ENCODE measurements around the gene RET.

Gene RET

DNA sequence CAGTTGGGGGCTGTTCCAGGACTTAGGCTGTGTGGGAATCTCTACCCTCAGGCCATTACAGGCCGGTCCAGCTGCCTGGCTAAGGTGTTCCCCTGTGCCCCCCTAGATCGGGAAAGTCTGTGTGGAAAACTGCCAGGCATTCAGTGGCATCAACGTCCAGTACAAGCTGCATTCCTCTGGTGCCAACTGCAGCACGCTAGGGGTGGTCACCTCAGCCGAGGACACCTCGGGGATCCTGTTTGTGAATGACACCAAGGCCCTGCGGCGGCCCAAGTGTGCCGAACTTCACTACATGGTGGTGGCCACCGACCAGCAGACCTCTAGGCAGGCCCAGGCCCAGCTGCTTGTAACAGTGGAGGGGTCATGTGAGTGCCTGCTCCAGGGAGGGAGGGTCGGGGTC, 34.2 kb downstream of the RET start:
- no peak for DNase-seq

DNA sequence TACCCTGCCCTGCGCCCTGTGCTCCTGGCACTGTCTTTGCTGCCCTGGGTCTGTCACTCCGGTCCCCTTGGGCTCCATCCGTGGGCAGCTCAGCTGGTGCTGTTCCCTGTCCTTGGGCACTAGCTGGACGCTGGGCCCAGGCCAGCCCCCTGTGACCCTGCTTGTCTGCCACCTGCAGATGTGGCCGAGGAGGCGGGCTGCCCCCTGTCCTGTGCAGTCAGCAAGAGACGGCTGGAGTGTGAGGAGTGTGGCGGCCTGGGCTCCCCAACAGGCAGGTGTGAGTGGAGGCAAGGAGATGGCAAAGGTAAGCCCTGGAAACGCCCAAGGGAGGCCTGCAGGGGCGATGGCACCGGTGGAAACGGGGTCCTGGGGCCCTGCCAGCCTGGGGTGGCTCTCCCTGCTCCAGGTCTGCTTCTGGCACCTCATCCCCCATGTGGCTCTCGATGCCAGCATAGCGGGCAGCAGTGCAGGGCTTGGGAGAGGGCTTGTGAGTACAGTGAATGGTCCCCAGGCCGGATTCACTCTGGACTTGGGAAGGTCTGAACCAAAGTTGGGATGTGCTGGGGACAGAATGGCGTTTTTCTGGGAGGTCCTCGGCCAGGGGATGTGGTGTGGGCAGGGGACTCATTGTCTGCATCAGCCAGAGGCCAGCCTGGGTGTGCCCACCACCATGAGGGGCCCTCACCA, 35.2 kb downstream of the RET start:
- DNase-seq = no peak

DNA sequence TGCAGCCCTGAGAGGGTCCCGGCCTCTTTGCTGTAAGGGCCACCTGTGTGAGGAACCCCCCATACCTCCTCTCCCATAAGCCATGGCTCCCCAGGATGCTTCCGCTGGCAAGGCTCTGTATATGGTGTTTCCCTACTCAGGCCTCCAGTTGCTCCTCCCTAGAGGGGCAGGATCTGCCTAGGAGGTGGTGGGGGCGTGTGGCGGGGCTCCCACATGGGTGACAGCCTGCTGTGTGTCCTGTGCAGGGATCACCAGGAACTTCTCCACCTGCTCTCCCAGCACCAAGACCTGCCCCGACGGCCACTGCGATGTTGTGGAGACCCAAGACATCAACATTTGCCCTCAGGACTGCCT, 35.7 kb downstream of the RET start:
- DNase-seq = no peak

DNA sequence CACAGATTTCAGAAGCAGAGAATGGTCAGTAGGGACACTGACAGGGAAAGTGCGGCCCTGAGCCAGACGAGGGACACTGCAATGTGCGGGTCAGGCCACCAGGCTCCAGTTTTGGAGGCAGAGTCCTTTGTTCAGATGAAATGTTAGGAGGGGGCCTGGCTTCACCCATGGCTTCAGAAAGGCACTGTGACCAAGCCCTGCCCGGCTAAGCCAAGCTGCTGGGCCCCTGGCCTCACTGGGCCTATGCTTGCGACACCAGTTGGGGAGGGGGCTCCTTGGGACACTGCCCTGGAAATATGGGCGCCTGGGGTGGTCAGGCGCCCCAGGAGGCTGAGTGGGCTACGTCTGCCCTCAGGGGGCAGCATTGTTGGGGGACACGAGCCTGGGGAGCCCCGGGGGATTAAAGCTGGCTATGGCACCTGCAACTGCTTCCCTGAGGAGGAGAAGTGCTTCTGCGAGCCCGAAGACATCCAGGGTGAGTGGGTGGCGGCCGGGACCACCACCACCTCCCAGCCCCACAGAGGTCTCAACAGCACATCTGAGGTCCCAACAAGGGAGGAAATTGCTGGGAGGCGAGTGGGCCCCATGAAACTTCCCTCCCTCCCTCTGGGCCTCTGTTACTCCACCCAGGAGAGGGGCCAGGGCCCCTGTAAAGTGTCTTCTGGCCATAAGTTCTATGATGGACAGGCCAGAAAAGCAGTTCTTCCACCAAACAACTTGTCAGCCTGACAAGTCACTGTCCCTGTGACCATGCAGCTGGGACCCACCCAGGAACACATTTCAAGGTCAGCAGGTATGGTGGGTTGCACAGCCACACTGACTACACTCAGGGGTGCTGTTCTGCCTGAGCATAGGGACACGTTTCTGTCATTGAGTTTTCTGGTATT, 36.6 kb downstream of the RET start:
- DNase-seq = no peak

DNA sequence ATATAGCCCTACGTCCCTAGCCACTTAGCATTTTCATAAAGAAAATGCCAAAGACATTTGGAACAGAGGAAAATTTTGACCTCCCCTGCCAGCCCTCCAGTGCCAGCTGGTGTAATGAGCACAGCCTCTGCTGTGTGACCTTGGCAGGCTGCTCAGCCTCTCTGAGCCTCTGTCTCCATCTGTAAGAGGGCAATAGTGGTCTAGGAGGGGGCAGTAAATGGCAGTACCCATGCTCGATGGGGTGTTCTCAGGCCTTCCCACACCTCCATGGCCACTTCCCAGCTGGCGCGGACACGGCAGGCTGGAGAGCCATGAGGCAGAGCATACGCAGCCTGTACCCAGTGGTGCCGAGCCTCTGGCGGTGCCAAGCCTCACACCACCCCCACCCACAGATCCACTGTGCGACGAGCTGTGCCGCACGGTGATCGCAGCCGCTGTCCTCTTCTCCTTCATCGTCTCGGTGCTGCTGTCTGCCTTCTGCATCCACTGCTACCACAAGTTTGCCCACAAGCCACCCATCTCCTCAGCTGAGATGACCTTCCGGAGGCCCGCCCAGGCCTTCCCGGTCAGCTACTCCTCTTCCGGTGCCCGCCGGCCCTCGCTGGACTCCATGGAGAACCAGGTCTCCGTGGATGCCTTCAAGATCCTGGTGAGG, 37.3 kb downstream of the RET start:
- DNase-seq = no peak

DNA sequence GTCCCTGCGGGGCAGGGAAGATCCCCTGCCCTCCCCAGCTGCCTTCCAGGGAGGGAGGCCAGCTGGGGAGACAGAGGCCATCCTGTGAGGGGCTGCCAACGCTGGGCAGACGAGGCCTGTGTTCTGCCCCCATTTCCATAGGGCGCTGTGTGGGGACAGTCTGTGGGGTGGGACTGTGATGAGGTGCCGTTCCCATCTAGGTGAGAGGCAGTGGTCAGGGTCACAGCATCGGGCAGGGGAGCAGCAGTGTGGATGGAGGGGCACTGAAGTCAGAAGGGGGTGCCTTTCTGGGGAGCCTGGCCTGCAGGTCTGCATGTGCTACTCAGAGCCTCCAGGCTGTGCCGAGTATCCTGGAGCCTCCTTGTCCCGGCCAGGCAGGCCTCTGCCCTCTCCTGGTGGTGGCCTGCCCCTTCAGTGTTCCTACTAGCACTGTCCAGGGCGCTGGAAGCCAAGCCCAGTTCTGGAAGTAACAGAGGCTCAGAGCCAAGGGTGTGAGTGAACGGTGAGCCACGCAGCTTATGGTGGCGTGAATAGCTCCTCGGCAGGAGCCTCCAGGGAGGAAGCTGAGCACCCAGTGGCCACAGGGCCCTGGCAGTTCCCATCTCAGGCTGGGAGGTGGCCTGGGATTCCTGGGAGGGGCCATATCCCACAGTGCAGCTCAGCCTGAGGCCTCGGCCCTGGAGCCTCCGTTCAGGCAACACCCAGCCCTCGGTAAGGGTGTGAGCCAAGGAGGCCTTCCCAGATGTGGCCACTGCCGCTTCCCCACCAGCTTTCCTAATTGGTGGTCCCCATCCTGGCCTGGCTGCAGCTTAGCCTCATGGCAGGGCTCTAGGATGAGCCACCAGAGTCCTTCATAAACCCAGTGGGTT, 38.1 kb downstream of the RET start:
- DNase-seq = no peak

DNA sequence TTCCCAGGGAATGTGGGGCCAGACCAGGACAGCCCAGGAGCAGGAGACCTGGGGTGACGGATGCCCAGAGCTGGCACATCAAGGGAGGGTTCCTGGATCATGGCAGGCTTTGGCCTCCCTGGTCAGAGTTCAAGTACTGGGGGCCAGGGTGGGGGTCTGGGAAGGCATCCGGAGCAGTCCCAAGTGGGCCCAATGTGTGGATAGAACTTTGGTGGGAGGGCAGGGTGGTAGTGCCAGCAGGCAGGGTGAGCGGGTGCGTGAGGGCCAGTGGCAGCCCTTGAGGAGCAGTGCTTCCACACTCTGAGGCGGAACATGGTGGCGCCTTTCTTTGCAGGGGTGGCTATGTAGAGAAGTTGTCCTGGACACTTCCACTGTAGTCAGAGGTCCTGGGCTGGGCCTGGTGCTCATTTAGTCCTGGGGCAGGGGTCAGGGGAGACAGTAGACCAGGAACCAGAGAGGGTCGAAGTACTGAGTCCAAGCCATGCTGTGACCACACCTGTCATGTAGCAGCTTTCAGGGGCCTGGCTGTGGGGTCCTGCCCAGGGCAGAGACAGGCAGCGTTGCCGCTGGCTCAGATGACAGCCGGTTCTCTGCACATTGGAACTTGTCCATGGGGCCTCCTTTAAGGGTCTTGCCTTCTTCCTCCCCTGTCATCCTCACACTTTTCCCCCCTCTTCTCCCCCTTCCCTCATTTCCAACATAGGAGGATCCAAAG, 39.2 kb downstream of the RET start:
- no peak for DNase-seq

DNA sequence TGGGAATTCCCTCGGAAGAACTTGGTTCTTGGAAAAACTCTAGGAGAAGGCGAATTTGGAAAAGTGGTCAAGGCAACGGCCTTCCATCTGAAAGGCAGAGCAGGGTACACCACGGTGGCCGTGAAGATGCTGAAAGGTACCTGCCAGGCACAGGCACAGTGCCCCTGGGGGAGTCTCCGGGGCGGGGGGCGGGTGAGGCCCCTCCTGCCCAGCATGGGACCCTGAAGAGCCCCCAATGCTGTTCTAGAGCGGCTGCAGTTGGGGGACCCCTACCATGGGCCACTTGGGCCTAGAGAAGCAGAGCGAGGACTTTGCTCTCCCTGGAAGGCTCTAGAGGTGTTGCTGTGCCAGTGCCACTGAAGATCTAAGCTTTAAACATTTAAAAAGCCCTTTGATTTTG, 39.7 kb downstream of the RET start:
- DNase-seq = no peak

DNA sequence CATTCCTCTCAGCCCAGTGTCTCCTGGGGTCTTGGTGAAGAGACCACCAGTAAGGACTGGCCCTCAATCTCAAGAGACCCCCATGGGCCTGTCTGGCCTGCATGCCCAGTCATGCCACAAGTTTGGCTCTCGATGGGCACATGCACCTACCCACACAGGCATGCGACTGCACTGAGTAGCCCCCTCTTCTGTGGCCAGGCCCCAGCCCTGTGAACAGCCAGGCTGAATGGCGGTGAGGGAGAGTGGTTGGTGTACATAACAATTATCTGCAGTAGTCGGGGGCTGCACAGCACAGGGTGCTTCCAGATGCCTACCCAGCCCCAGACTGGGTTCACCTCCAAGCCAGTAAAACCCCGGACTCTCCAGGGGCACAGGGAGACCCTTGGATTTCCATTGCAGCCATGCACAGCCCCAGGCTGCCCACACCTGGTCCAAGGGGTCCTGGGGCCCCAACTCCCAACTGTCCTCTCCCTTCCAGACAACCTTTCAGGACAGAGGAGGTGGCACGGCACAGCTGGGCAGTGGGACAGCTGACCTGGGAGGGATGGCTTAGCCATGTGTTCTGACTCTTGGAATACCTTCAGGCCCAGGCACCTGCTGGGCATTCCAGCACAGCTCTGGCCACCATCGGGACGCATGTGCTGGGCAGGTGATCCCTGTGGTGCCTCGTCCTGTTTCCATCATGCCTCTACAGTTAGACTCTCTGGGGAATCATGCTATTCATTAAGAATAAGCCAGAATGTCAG, 40.3 kb downstream of the RET start:
- no peak for DNase-seq

DNA sequence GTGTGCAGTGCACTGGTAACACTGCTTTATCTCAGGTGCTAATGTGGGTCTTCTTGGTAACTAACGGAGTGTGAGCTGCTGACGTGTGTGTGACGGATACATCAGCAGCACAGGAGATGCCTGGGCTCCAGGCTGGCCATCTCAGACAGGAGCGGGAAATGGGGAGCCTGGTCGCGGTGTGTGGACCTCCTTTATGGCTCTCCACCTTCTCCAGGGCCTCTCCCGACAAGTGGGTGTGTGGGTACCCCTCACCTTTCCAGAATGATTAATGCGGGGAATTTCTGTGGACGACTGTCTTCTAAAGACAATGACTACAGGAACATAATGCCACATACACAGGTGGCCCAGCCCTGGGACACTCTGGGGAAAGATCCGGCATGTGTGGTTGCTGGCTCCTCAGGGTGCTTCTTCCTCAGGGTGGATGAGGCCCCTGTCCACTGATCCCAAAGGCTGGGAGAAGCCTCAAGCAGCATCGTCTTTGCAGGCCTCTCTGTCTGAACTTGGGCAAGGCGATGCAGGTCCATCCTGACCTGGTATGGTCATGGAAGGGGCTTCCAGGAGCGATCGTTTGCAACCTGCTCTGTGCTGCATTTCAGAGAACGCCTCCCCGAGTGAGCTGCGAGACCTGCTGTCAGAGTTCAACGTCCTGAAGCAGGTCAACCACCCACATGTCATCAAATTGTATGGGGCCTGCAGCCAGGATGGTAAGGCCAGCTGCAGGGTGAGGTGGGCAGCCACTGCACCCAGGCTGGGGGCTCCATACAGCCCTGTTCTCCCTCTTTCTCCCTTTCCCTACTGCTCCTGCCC, 41.1 kb downstream of the RET start:
- no peak for DNase-seq

DNA sequence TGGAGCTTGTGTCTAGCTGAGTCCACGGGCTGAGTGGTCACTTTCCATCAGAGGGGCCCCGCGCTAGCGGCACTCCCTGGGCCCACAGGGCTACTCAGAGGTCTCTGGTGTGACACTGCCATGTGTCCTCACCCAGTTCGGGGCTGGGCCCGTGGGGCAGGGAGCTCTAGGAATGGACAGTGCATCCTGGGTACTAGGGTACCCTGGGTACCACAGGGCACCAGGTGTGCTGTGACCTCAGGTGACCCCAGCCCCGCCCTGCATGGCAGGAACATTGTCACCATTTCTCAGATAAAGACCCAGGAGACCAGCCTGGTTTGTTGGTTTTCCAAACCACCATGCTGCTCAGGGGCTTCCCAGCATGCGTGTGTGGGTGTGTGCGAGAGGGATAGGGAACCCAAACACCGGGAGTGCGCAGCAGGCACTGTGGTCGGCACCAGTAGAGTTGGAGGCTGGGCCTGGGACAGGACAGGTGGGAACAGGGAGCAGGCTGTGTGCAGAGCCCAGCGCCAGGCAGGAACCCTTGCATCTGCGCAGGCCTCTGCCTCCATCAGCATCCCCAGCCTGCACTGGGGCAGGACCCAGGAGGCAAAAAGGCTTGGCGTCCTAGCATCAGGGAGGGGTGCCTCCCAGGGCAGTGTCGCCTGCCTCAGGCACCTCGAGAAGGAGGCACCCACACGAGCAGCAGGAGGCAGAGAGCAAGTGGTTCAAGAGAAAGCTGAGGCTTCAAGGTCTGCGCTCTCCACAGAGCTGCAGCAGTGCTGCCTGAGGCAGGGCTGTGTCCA, 42.0 kb downstream of the RET start:
- DNase-seq = no peak

DNA sequence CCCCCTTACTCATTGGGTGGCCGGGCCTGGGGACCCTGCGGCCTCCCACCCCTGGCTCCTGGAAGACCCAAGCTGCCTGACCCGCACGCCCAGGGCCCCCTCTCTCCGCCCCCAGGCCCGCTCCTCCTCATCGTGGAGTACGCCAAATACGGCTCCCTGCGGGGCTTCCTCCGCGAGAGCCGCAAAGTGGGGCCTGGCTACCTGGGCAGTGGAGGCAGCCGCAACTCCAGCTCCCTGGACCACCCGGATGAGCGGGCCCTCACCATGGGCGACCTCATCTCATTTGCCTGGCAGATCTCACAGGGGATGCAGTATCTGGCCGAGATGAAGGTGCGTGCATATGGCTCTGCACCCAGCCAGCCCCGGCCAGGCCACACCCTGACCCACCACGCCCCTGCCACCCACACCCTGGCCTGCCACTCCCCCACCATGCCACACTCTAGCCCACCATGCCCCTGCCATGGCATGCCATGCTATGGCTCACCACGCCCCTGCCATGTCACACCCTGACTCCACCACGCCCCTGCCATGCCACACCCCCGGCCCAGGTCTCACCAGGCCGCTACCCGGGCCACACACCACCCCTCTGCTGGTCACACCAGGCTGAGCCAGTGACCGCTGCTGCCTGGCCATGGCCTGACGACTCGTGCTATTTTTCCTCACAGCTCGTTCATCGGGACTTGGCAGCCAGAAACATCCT, 42.7 kb downstream of the RET start:
- no peak for DNase-seq

DNA sequence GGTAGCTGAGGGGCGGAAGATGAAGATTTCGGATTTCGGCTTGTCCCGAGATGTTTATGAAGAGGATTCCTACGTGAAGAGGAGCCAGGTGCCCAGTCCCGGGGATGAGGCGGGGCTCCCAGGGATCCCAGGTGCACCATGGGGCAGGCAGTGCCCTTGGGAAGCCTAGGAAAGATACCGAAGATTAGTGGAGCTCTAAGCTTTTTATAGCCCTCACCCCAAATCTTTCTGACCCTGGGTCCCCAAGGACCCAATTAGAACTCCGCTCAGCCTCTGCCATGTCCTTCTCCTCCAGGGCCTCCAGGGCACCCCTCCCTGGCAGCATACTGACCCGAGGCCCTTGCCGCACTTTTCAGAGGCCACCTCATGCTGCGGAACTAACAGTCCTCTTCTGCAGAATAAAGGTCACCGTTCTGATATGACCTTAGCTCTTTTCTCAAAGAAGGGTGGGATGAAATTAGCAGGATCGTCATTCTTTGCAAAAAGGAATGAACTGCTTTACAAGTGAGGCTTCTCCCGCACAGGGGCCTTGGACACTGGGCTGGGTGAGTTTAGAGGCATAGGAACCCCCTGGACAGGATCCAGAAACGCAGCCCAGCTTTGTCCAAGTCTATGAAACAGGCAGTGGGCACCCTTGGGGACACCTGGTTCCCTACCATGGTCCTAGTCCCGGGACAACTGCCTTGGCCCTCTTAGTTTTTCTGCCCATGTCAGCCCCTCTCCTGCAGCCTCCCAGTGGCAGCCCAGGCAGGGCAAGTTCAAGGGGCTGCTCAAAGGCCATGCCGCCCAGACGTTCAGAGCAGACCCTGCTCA, 43.5 kb downstream of the RET start:
- DNase-seq = no peak

DNA sequence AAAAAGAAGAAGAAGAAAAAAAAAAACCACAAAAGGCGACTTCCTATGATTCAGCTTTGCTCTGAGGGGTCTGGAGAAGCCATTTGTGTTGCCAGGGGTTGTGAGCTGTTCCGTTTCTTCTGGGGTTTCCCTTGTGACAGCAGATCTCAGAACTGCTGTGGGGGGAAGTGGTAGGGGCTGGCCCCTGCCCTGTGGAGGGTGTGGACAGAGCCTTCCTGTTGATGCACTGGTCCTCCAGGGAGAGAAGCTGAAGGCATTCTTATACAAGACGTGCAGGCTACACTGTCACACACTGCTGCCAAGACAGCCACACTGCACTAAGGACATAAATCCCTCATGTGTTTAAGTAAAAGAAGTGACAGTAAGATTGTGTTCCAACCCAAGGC, 44.1 kb downstream of the RET start:
- DNase-seq = no peak

DNA sequence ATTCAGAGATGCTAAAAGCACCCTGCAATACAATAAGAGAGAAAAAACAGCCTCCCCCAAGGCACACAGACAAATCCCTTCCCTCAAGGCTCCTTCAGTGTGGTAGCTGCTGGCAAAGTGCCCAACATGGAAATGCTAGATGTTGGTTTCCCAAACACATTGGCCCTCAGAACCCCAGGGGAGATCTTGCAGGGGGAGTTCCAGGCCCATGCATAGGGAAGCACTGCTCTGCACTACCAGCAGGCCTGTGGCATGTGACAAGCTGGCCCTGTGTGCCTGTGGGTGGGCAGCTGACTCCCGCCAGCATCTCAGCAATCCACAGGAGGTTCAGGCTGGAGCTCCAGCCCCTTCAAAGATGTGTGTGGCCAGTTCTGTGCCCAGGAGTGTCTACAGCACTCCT, 44.6 kb downstream of the RET start:
- DNase-seq = no peak

DNA sequence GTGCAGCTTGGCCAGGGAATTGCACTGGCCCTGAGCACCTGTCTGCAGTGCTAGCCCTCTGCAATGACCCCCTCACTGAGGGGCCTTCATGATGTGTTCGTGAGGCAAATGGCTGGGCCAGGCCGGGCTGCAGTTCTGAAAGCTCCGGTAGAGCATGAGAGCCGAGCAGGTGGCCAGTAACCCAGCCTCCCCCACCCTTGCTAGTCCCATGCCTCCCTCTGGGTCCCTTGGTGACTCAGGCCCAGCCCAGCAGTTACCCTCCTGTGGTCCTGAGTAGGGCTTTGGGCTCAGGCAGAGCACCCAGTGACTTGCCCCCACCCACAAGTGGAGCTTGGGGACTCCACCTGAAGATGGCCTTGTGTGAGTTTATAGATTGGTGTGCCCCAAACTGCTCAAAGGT, 45.2 kb downstream of the RET start:
- DNase-seq = no peak

DNA sequence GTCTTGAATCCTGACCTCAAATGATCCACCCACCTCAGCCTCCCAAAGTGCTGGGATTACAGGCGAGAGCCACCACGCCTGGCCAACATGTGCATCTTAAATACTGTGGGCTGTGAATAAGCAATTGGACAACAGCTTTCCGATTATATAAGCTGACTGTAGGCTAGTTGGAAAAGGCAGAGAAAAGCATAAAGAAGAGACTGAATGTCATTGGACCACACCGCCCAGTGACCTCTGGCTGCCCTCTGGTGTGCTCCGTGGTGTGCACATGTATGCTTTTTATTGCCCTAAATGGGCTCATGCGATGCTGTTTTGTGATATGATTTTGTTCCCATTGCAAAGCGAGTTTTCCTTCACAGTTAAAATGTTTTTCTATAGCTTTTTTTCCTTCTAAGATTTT, 46.0 kb downstream of the RET start:
- DNase-seq = no peak

DNA sequence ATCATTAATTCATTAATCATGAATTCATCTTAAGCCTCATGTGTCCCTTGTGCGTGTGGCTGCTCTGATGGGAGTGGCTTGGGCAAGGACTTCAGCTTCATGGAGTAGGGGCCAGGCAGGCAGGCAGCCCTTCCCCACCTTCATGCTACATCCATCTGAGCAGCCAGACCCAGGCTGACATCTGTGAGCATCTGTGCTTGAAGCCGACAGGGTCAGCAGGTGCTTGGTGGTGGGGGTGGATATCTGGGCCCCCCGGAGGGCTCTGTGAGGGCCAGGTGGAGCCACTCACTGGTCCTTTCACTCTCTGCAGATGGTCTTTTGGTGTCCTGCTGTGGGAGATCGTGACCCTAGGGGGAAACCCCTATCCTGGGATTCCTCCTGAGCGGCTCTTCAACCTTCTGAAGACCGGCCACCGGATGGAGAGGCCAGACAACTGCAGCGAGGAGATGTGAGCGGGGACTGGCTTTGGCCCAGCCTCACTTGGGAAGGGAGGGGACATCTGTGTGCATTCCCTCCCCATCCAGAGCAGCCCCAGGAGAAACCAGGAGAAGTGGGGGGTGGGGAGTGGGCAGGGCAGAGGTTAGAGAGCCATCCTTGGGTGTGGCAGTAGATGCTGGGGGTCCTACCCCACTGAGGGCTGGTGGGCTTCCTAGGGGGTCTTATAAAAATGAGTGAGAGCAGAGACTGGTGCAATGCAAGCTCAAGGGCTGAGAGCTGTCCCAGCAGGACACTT, 46.7 kb downstream of the RET start:
- no peak for DNase-seq
